Breast epithelium (tissue), 4 donors: ENCODE data around the gene POLD1. TPM values are rescaled to one million over a fixed set of nuclear protein-coding genes. Genes with fewer than 3 reads are reported as not detected.

Source experiments
- DNase-seq, 2 donors: peaks; one replicate each; pipeline ENCODE4 v3.0.0-alpha.2; 2019; ENCODE audit warnings: low spot score in 2 of 2
- H3K27ac ChIP-seq, 2 donors: fragments of 200-600 bp; sonication (generic) in 1 of 2; one replicate each; pipeline ENCODE4 v1.5.1; 2016 to 2019; ENCODE audit warnings: mild to moderate bottlenecking in 1 of 2
- H3K27me3 ChIP-seq, 2 donors: fragments of 200-600 bp; sonication (generic) in 1 of 2; one replicate each; pipeline versions ENCODE4 v1.5.1 to v1.6.0; 2017 to 2019; ENCODE audit warnings: control low read depth in 1 of 2, mild to moderate bottlenecking in 1 of 2
- H3K36me3 ChIP-seq: fragments of 200-600 bp; one replicate; pipeline ENCODE4 v1.5.1; 2019
- H3K4me1 ChIP-seq, 2 donors: fragments of 200-600 bp; sonication (generic); one replicate each; pipeline ENCODE4 v1.5.1; 2016 to 2019; ENCODE audit warnings: control low read depth in 1 of 2
- H3K4me3 ChIP-seq, 3 donors: fragments of 200-600 bp; sonication (generic); 1 replicate in 2 of 3; 2 replicates in 1 of 3; pipeline ENCODE4 v1.5.1; 2016 to 2019; ENCODE audit warnings: mild to moderate bottlenecking in 3 of 3, moderate library complexity in 2 of 3
- H3K9me3 ChIP-seq, 2 donors: fragments of 200-600 bp; sonication (generic) in 1 of 2; one replicate each; pipeline ENCODE4 v1.5.1; 2016 to 2019; ENCODE audit warnings: control low read depth in 1 of 2
- CTCF ChIP-seq, 3 donors: fragments of 450-650 bp; IDR thresholded peaks; one replicate each; pipeline ENCODE4 v1.5.1; 2016 to 2017; ENCODE audit warnings: antibody characterized with exemption in 3 of 3, mild to moderate bottlenecking in 3 of 3, moderate library complexity in 3 of 3
- POLR2A ChIP-seq: fragments of 450-650 bp; IDR thresholded peaks from one replicate; pipeline ENCODE4 v1.6.1; 2016; ENCODE audit warnings: antibody characterized with exemption, mild to moderate bottlenecking, moderate library complexity
- POLR2AphosphoS5 ChIP-seq, 3 donors: sonication (generic); formaldehyde crosslinking; IDR thresholded peaks; one replicate each; pipeline ENCODE4 v1.6.1; 2017; ENCODE audit warnings: antibody characterized with exemption in 3 of 3
- intact Hi-C: fragments of 100-400 bp; cut with DNase I; formaldehyde crosslinking; loops from one replicate; pipeline ENCODE4 v1.15.1; 2023; ENCODE audit warnings: low total_unique reads
- total RNA-seq, 3 donors: library from RNA; depleted of rRNA; stranded (reverse); fragments of >200 nt; gene quantifications; one replicate each; pipeline ENCODE4 v1.1.0, GENCODE V29; 2016

The POLD1 gene
- total RNA-seq, 3 donors from 2014 or later: 13.8 to 17.3 (median 16.0) TPM

DNA sequence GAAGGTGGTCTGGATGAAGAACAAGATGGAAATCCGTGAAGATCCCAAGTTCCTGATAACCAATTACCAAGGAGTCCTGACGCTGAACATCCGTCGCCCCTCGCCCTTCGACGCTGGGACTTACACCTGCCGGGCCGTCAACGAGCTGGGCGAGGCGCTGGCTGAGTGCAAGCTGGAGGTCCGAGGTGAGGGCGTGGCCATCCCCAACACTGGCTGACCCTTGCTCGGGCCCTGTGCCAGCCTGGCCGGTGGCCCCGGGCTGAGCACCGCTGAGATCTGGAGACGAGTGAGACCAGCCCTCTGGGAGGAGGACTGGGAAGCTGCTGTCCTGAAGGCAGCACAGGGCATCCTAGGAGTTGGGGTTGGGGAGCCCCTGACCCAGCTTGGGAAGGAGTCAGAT lies 80.2 kb downstream of the POLD1 start:
- Histone ChIP-seq H3K4me1 (no peaks in the 10 kb centered on the region), H3K9me3 (no peaks in the 10 kb centered on the region), H3K4me3 (no peak overlapping the region), H3K36me3 (no peaks in the 10 kb centered on the region), H3K27ac (no peak overlapping the region), H3K27me3 (peaks cover 0 to 17% of the 10 kb centered on the region in 2 donors)
- intact Hi-C loops: loop anchor here (2.0 kb wide), 1 partner anchor 36 kb away; no protein-coding TSS in a partner anchor
- TF ChIP-seq POLR2A: no peak
- no peak for TF ChIP-seq POLR2AphosphoS5 (IDR thresholded peaks at IDR 0.05)
- TF ChIP-seq CTCF (IDR thresholded peaks at IDR 0.05): no peak
- DNase-seq: no peak

DNA sequence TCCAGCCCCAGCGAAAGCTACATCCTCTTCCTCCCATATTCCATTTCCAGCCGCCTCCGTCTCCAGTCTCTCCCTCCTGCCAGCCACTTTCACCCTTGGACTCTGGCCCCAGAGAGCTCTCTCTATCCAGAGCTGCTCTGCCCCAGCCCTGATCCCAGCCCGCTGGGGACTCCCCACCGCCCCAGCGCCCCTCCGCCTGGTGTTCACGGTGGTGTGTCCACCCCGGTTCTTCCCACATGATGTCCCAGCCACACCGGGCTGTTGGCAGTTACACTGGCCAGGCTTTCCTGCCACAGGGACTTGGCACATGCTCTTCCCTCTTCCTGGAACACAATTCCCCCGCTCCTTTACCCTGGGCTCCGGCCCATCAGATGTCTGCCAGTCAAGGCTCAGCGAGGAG lies 80.9 kb downstream of the POLD1 start:
- DNase-seq: no peak
- H3K36me3 ChIP-seq: no peaks in the 10 kb centered on the region
- intact Hi-C loops: loop anchor here (2.0 to 5.0 kb wide), 2 partner anchors 36 to 402 kb away; no protein-coding TSS in a partner anchor
- H3K4me3 ChIP-seq: no peak overlapping the region
- H3K9me3 ChIP-seq: no peaks in the 10 kb centered on the region
- peaks cover 0 to 12% of the 10 kb centered on the region in 2 donors for H3K27me3 ChIP-seq
- H3K27ac ChIP-seq: no peak overlapping the region
- TF ChIP-seq POLR2A: no peak
- TF ChIP-seq CTCF (IDR thresholded peaks at IDR 0.05): no peak
- TF ChIP-seq POLR2AphosphoS5 (IDR thresholded peaks at IDR 0.05): no peak
- no peaks in the 10 kb centered on the region for H3K4me1 ChIP-seq

DNA sequence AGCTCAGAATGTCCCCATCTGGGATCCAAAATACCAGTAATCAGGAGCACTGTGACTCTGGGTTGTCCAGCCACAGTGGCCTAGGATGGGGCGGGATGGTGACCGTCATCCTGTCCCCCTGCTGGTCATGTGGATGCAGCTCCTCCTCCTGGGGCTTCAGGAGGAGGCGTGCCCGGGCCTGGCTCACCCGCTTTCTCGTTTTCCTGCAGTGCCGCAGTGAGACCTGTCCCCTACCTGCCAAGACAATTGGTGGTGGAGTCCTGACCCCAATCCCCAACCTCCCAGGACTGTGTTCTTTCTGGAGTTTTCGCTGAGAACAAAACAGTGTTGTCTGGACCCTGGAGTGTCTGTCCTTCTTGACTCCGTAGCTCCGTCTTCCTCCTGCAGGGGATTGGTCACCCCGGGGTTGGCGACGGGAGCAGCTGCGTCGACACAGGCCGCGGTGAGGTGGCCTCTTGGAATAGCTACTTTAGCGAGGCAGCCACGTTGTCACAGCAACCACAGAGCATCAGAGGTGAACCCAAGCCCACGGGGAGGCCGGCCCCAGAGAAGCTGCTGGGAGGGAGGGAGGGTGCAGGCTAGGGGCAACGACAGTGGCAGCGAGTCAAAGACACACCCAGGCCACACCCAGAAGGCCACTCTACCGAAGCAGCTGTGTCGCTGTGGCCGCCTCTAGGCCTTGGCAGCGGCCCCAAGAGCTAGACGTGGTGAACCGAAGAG lies 82.0 kb downstream of the POLD1 start:
- Histone ChIP-seq H3K36me3 (no peaks in the 10 kb centered on the region), H3K4me3 (no peak overlapping the region), H3K9me3 (no peaks in the 10 kb centered on the region), H3K27me3 (peaks cover 0 to 9% of the 10 kb centered on the region in 2 donors), H3K27ac (no peak overlapping the region), H3K4me1 (no peaks in the 10 kb centered on the region)
- intact Hi-C loops: loop anchor here (2.0 to 5.0 kb wide), 2 partner anchors 37 to 401 kb away; no protein-coding TSS in a partner anchor
- no peak for DNase-seq
- no peak for TF ChIP-seq CTCF (IDR thresholded peaks at IDR 0.05)
- TF ChIP-seq POLR2AphosphoS5 (IDR thresholded peaks at IDR 0.05): no peak
- no peak for TF ChIP-seq POLR2A

- H3K4me3 ChIP-seq: no peak overlapping the region
- H3K4me1 ChIP-seq: no peaks in the 10 kb centered on the region
- no peak for DNase-seq
- peaks cover 0 to 6% of the 10 kb centered on the region in 2 donors for H3K27me3 ChIP-seq
- H3K9me3 ChIP-seq: no peaks in the 10 kb centered on the region
- intact Hi-C loops: loop anchor here (5.0 kb wide), 1 partner anchor 401 kb away; no protein-coding TSS in a partner anchor
- H3K27ac ChIP-seq: no peak overlapping the region
- H3K36me3 ChIP-seq: no peaks in the 10 kb centered on the region
- no peak for TF ChIP-seq POLR2A
- no peak for TF ChIP-seq CTCF (IDR thresholded peaks at IDR 0.05)
- TF ChIP-seq POLR2AphosphoS5 (IDR thresholded peaks at IDR 0.05): no peak
Observed at GRCh38 chr19:50466706-50467039, 82.5 kb downstream of the POLD1 start.

- Histone ChIP-seq H3K27me3 (peaks cover 0 to 4% of the 10 kb centered on the region in 2 donors), H3K9me3 (no peaks in the 10 kb centered on the region), H3K27ac (no peak overlapping the region), H3K4me1 (no peaks in the 10 kb centered on the region), H3K4me3 (no peak overlapping the region), H3K36me3 (no peaks in the 10 kb centered on the region)
- no peak for TF ChIP-seq POLR2A
- no peak for TF ChIP-seq POLR2AphosphoS5 (IDR thresholded peaks at IDR 0.05)
- no peak for TF ChIP-seq CTCF (IDR thresholded peaks at IDR 0.05)
- intact Hi-C loops: loop anchor here (5.0 kb wide), 1 partner anchor 400 kb away; no protein-coding TSS in a partner anchor
- no peak for DNase-seq
Observed at GRCh38 chr19:50467566-50467965, 83.4 kb downstream of the POLD1 start.
